Measurements from ENCODE around the gene NOL3. TPM values are rescaled to one million over a fixed set of nuclear protein-coding genes. Genes with fewer than 3 reads are reported as not detected.

The NOL3 gene
- total and polyA plus RNA-seq, 9 of the 15 experiments (the other 6 are each of a cell fraction or from before 2014, with no cell fraction given), result 0.45 to 14.0 (median 5.4) TPM

GRCh38 chr16:67155295-67156142 is 14.8 kb upstream of the NOL3 start (continued):
- TF ChIP-seq HINFP (tag; conservative IDR thresholded peaks at IDR 0.05; ENCODE audit: low read depth), result no peak
- TF ChIP-seq KLF1 (tag; IDR thresholded peaks at IDR 0.05), result no peak
- 0 out of 2 replicates have a peak, but pooled peaks have one; percentile 12 for TF ChIP-seq CREM (IDR thresholded peaks at IDR 0.05; ENCODE audit: low read depth)
- TF ChIP-seq HDAC1 (IDR thresholded peaks at IDR 0.05), result no peak
- TF ChIP-seq HBP1 (CRISPR knock-in tag; IDR thresholded peaks at IDR 0.05), result no peak
- TF ChIP-seq EZH2 (IDR thresholded peaks at IDR 0.05; ENCODE audit: borderline replicate concordance, low read depth, low read length), result no peak
- TF ChIP-seq SMAD1 (IDR thresholded peaks at IDR 0.05; ENCODE audit: low read depth, low read length, partially characterized antibody), result no peak
- TF ChIP-seq ZNF197 (CRISPR knock-in tag; IDR thresholded peaks at IDR 0.05; ENCODE audit: low read depth), result no peak
- TF ChIP-seq RB1 (IDR thresholded peaks at IDR 0.05; ENCODE audit: low read depth), result peak; percentile 98
- TF ChIP-seq THRB (CRISPR knock-in tag; conservative IDR thresholded peaks at IDR 0.05), result no peak
- TF ChIP-seq CBX2 (IDR thresholded peaks at IDR 0.05; ENCODE audit: insufficient read depth, low read length, poor library complexity, severe bottlenecking), result no peak
- TF ChIP-seq CTCF (IDR thresholded peaks at IDR 0.05 in 2 of 3, conservative IDR thresholded peaks at IDR 0.05 in 1 of 3; ENCODE audit: insufficient read depth in 2 of 3, low read depth in 1 of 3, low read length in 3 of 3), result peak; percentile 91 to 98 (median 94)
- no peak for TF ChIP-seq HNRNPL (IDR thresholded peaks at IDR 0.05; ENCODE audit: low read depth, low read length)
- TF ChIP-seq SRSF9 (IDR thresholded peaks at IDR 0.05; ENCODE audit: borderline replicate concordance, low read depth, low read length), result no peak
- TF ChIP-seq XRCC3 (IDR thresholded peaks at IDR 0.05), result no peak
- no peak for TF ChIP-seq NR2C2 (CRISPR knock-in tag; IDR thresholded peaks at IDR 0.05)
- no peak for TF ChIP-seq NR2C2 (tag; IDR thresholded peaks at IDR 0.05)
- 0 out of 2 replicates have a peak, but pooled peaks have one; percentile 29 for TF ChIP-seq RBFOX2 (IDR thresholded peaks at IDR 0.05; ENCODE audit: low read depth, low read length)
- no peak for TF ChIP-seq ZNF436 (CRISPR knock-in tag; IDR thresholded peaks at IDR 0.05)
- no peak for TF ChIP-seq KDM5B (IDR thresholded peaks at IDR 0.05; ENCODE audit: insufficient replicate concordance, low read depth, low read length)
- TF ChIP-seq PRMT5 (CRISPR knock-in tag; IDR thresholded peaks at IDR 0.05), result no peak
